Testis (tissue), 2 donors: ENCODE data around the gene C1orf21.

Experiments used
- POLR2A ChIP-seq: fragments of 450-650 bp; IDR thresholded peaks from one replicate; pipeline ENCODE4 v1.6.1; 2017; ENCODE audit warnings: antibody characterized with exemption, mild to moderate bottlenecking, moderate library complexity
- TF ChIP-seq, protein P1 (sequence below), 3 experiments: fragments of 450-650 bp in 2 of 3; fragments of 200-600 bp in 1 of 3; sonication (generic) in 1 of 3; IDR thresholded peaks; one replicate each; pipeline ENCODE4 v1.5.1; 2016 to 2019; ENCODE audit warnings: antibody characterized with exemption in 3 of 3, mild to moderate bottlenecking in 2 of 3, moderate library complexity in 1 of 3

DNA sequence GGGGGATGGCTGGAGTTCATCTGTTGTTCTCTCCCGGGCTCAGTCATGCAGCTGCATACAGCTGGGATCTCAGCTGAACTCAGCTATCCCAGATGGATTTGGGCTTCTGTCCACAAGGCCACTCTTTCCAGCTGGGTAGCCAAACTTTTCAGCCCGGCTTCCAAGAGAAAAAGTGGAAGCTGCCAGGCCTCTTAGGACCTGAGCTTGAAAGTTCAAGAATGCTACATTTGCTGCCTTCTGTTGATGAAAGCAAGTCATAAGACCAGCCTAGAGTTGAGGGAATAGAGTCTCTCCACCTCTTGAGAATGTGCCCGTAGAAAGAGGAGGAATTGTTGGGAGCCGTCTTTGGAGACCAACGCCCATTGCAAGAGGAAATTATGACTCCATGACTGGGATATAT lies 95.3 kb downstream of the C1orf21 start:
- no peak for TF ChIP-seq POLR2A
- TF ChIP-seq, protein P1, sequence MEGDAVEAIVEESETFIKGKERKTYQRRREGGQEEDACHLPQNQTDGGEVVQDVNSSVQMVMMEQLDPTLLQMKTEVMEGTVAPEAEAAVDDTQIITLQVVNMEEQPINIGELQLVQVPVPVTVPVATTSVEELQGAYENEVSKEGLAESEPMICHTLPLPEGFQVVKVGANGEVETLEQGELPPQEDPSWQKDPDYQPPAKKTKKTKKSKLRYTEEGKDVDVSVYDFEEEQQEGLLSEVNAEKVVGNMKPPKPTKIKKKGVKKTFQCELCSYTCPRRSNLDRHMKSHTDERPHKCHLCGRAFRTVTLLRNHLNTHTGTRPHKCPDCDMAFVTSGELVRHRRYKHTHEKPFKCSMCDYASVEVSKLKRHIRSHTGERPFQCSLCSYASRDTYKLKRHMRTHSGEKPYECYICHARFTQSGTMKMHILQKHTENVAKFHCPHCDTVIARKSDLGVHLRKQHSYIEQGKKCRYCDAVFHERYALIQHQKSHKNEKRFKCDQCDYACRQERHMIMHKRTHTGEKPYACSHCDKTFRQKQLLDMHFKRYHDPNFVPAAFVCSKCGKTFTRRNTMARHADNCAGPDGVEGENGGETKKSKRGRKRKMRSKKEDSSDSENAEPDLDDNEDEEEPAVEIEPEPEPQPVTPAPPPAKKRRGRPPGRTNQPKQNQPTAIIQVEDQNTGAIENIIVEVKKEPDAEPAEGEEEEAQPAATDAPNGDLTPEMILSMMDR (IDR thresholded peaks at IDR 0.05), result no peak
